ENCODE data around the gene KRIT1. TPM values are rescaled to one million over a fixed set of nuclear protein-coding genes. Genes with fewer than 3 reads are reported as not detected.

Gene KRIT1
- total RNA-seq, 1 donor from 2014 or later = 59.4 TPM

GRCh38 chr7:92150450-92151017 lies 95.2 kb downstream of the KRIT1 start:
- Mint-ChIP-seq H3K27ac (no peak overlapping the region), H3K4me1 (no peaks in the 10 kb centered on the region), H3K4me3 (no peak overlapping the region)

GRCh38 chr7:92149736-92150239 lies 95.9 kb downstream of the KRIT1 start:
- no peaks in the 10 kb centered on the region for H3K36me3 Mint-ChIP-seq
- H3K9ac ChIP-seq = no peak overlapping the region
- no peaks in the 10 kb centered on the region for H3K9me3 Mint-ChIP-seq
- no peaks in the 10 kb centered on the region for H3K4me1 Mint-ChIP-seq
- H3K79me2 ChIP-seq (ENCODE audit: low read depth) = no peaks in the 10 kb centered on the region
- DNase-seq (ENCODE audit: low spot score) = no peak
- no peaks in the 10 kb centered on the region for H3K9me3 ChIP-seq (ENCODE audit: low read depth)
- H3F3A ChIP-seq (ENCODE audit: low read depth) = no peaks in the 10 kb centered on the region
- no peak overlapping the region for H2AFZ ChIP-seq (replicated peaks)
- no peak overlapping the region for H3K27ac Mint-ChIP-seq
- H3K4me3 Mint-ChIP-seq = no peak overlapping the region
- no peak overlapping the region for H3K4me3 ChIP-seq
- TF ChIP-seq CTCF (IDR thresholded peaks at IDR 0.05) = no peak
- TF ChIP-seq EZH2phosphoT487 (IDR thresholded peaks at IDR 0.05) = no peak
- no peak for TF ChIP-seq EZH2 (IDR thresholded peaks at IDR 0.05)
- H3K4me2 ChIP-seq = no peak overlapping the region
- H4K20me1 ChIP-seq (ENCODE audit: low read depth) = no peaks in the 10 kb centered on the region
- H3K27me3 ChIP-seq = no peaks in the 10 kb centered on the region
- no peaks in the 10 kb centered on the region for H3K36me3 ChIP-seq
- H3K4me1 ChIP-seq = no peaks in the 10 kb centered on the region
- no peak overlapping the region for H3K27ac ChIP-seq
- H3K27me3 Mint-ChIP-seq (ENCODE audit: insufficient read depth, low read depth) = no peaks in the 10 kb centered on the region

More at GRCh38 chr7:92150450-92151017, 95.2 kb downstream of the KRIT1 start:
- no peaks in the 10 kb centered on the region for H4K20me1 ChIP-seq (ENCODE audit: low read depth)
- no peak overlapping the region for H3K4me3 ChIP-seq
- no peaks in the 10 kb centered on the region for H3K36me3 ChIP-seq
- H3K36me3 Mint-ChIP-seq = no peaks in the 10 kb centered on the region
- H3K27me3 ChIP-seq = no peaks in the 10 kb centered on the region
- no peaks in the 10 kb centered on the region for H3K9me3 ChIP-seq (ENCODE audit: low read depth)
- no peaks in the 10 kb centered on the region for H3K27me3 Mint-ChIP-seq (ENCODE audit: insufficient read depth, low read depth)
- H3K4me1 ChIP-seq = no peaks in the 10 kb centered on the region
- DNase-seq (ENCODE audit: low spot score) = no peak
- H3K27ac ChIP-seq = no peak overlapping the region
- H3K9ac ChIP-seq = no peak overlapping the region
- no peaks in the 10 kb centered on the region for H3K79me2 ChIP-seq (ENCODE audit: low read depth)
- H3K9me3 Mint-ChIP-seq = no peaks in the 10 kb centered on the region
- H2AFZ ChIP-seq (replicated peaks) = no peak overlapping the region
- TF ChIP-seq CTCF (IDR thresholded peaks at IDR 0.05) (no peak), EZH2 (IDR thresholded peaks at IDR 0.05) (no peak), EZH2phosphoT487 (IDR thresholded peaks at IDR 0.05) (no peak)
- H3K4me2 ChIP-seq = no peak overlapping the region
- H3F3A ChIP-seq (ENCODE audit: low read depth) = no peaks in the 10 kb centered on the region

Small RNA genes within 50 kb of the gene (microRNA-seq; reads per million reads assigned to microRNA genes)
- not detected for gene MIR1285-1

Small RNA genes within 50 kb of the gene (small RNA-seq; reads per million reads assigned to genes)
- gene MIR1285-1 (not detected), gene RF00019 (not detected)

Other genes starting within 250 kb of the KRIT1 start
- 93.2 and 130 TPM in 2 replicates for gene CYP51A1, start 111.4 kb downstream of the KRIT1 start, total RNA-seq (ENCODE audit: low replicate concordance)
- gene LRRD1, start 66.8 kb downstream of the KRIT1 start, total RNA-seq (ENCODE audit: low replicate concordance) = not detected in 2 replicates
- gene ANKIB1, start 60 bp upstream of the KRIT1 start, total RNA-seq (ENCODE audit: low replicate concordance) = 37.7 and 52.1 TPM in 2 replicates
- gene GATAD1, start 201.6 kb upstream of the KRIT1 start, total RNA-seq (ENCODE audit: low replicate concordance) = 46.8 and 56.5 TPM in 2 replicates
- gene ERVW-1, start 232.0 kb upstream of the KRIT1 start, total RNA-seq (ENCODE audit: low replicate concordance) = not detected in 2 replicates